Liver (tissue), 3 donors: ENCODE measurements around the gene CSNK2A2.

Experiments used
- CTCF ChIP-seq: fragments of 150-350 bp; IDR thresholded peaks from 2 replicates; pipeline ENCODE4 v1.5.1; 2017; ENCODE audit warnings: improper control_type of control experiment, low read depth, low read length; ENCODE audit not compliant: missing input control
- FOXA1 ChIP-seq: IDR thresholded peaks from 2 replicates; pipeline ENCODE4 v1.6.1; 2016; ENCODE audit warnings: antibody characterized with exemption
- JUND ChIP-seq, 2 donors: IDR thresholded peaks; 2 replicates each; pipeline ENCODE4 v1.6.1; 2016; ENCODE audit warnings: antibody characterized with exemption in 2 of 2
- TAF1 ChIP-seq: conservative IDR thresholded peaks from 2 replicates; pipeline ENCODE4 v1.6.1; 2016; ENCODE audit warnings: antibody characterized with exemption, mild to moderate bottlenecking
- YY1 ChIP-seq: IDR thresholded peaks from 2 replicates; pipeline ENCODE4 v1.6.1; 2016; ENCODE audit warnings: antibody characterized with exemption, mild to moderate bottlenecking
- ZBTB33 ChIP-seq: IDR thresholded peaks from 2 replicates; pipeline ENCODE4 v1.6.1; 2016; ENCODE audit warnings: antibody characterized with exemption
- donor health status: healthy.
- donor health status: healthy.

- TF ChIP-seq CTCF (no peak), TAF1 (no peak), JUND (IDR thresholded peaks at IDR 0.05) (no peak), FOXA1 (no peak), ZBTB33 (no peak), YY1 (no peak)
Measured at GRCh38 chr16:58154345-58154744, 43.6 kb downstream of the CSNK2A2 start.
